BJ (cell line): ENCODE data around the gene OGDH. TPM values are rescaled to one million over a fixed set of nuclear protein-coding genes. Genes with fewer than 3 reads are reported as not detected.
A peak's percentile ranks its signal among the peaks of the same experiment; 100 is the strongest.

ENCODE experiments used
- CTCF ChIA-PET: fragments of 350-600 bp; formaldehyde crosslinking; extraction: SDS; loops from one replicate; lab custom pipeline; 2021; ENCODE audit warnings: antibody characterized with exemption, inconsistent platforms; lab: Yijun Ruan, JAX
- POLR2A ChIA-PET: fragments of 300-600 bp; sonication (Branson Sonifier 250); formaldehyde crosslinking; extraction: SDS; loops from one replicate; lab custom pipeline; 2021; ENCODE audit warnings: antibody characterized with exemption; lab: Charles Lee
- DNase-seq: peaks from one replicate; pipeline ENCODE4 v3.0.0-alpha.2; 2011; ENCODE audit warnings: low read depth
- H3K27me3 ChIP-seq: 2 replicates; pipeline ENCODE4 v1.6.0; 2011; ENCODE audit warnings: low read length; ENCODE audit not compliant: control insufficient read depth, insufficient read depth
- H3K36me3 ChIP-seq: 2 replicates; pipeline ENCODE4 v1.5.1; 2011; ENCODE audit warnings: low read length; ENCODE audit not compliant: control insufficient read depth, insufficient read depth
- H3K4me3 ChIP-seq: 2 replicates; pipeline ENCODE4 v1.5.1; 2011; ENCODE audit warnings: low read depth, mild to moderate bottlenecking, control low read depth, low read length
- CTCF ChIP-seq: IDR thresholded peaks from 2 replicates; pipeline ENCODE4 v1.5.1; 2011; ENCODE audit warnings: low read depth, mild to moderate bottlenecking, control low read depth, inconsistent platforms, low read length, moderate library complexity; ENCODE audit not compliant: insufficient read depth
- polyA plus RNA-seq: library from polyadenylated mRNA; depleted of rRNA; stranded (reverse); fragments of >200 nt; gene quantifications from 2 replicates; pipeline ENCODE4 v1.2.3, GENCODE V29; 2011

OGDH gene
- polyA plus RNA-seq, 1 experiment, result 51.3 TPM

- ChIA-PET POLR2A (no interaction called here), CTCF (no interaction called here)
- TF ChIP-seq CTCF, result no peak
- Histone ChIP-seq H3K27me3 (peaks cover 1% of the 10 kb centered on the region; the same call in 1 of the 2 replicates), H3K36me3 (no peaks in the 10 kb centered on the region), H3K4me3 (no peak overlapping the region)
- DNase-seq, result no peak
These were observed 7.2 kb upstream of the OGDH start for GRCh38 chr7:44599222-44599621.

GRCh38 chr7:44602576-44602910 lies 3.9 kb upstream of the OGDH start:
- H3K36me3 ChIP-seq, result no peaks in the 10 kb centered on the region
- TF ChIP-seq CTCF, result no peak
- H3K27me3 ChIP-seq, result no peaks in the 10 kb centered on the region
- no peak for DNase-seq
- no peak overlapping the region for H3K4me3 ChIP-seq
- ChIA-PET POLR2A (no interaction called here), CTCF (interaction anchor here (0.6 to 0.7 kb wide), 2 partner anchors 54 to 1271 kb away, joined by 3 to 4 read pairs; no protein-coding TSS in a partner anchor)

GRCh38 chr7:44603193-44603592 lies 3.2 kb upstream of the OGDH start:
- no peak for DNase-seq
- H3K4me3 ChIP-seq, result no peak overlapping the region
- ChIA-PET CTCF (no interaction called here), POLR2A (no interaction called here)
- no peaks in the 10 kb centered on the region for H3K27me3 ChIP-seq
- TF ChIP-seq CTCF, result no peak
- no peaks in the 10 kb centered on the region for H3K36me3 ChIP-seq

- ChIA-PET CTCF (no interaction called here), POLR2A (no interaction called here)
- Histone ChIP-seq H3K4me3 (no peak overlapping the region), H3K27me3 (no peaks in the 10 kb centered on the region), H3K36me3 (no peaks in the 10 kb centered on the region)
- no peak for DNase-seq
- TF ChIP-seq CTCF, result no peak
These were observed 1.5 kb upstream of the OGDH start for GRCh38 chr7:44604941-44605340.

- no peak for TF ChIP-seq CTCF
- POLR2A ChIA-PET, result interaction anchor here (0.5 to 1.1 kb wide), 2 partner anchors 16 to 240 kb away, joined by 3 read pairs; partner anchors contain the start of gene H2AZ2
- H3K36me3 ChIP-seq, result no peaks in the 10 kb centered on the region
- CTCF ChIA-PET, result interaction anchor here (0.6 to 0.9 kb wide), 3 partner anchors 42 to 261 kb away, joined by 3 to 4 read pairs (median 3); no protein-coding TSS in a partner anchor
- DNase-seq, result no peak
- H3K4me3 ChIP-seq, result peak overlapping the region; percentile 98
- no peaks in the 10 kb centered on the region for H3K27me3 ChIP-seq
These were observed 978 bp downstream of the OGDH start for GRCh38 chr7:44607141-44608068.
